NCI-H510A (cell line): ENCODE results near the gene KRTAP24-1.

Source experiments
- DNase-seq: peaks from one replicate; lab custom pipeline; 2025; lab: John Stamatoyannopoulos, UW

The KRTAP24-1 gene

GRCh38 chr21:30234050-30234449, 48.7 kb downstream of the KRTAP24-1 start:
- DNase-seq: no peak

GRCh38 chr21:30233228-30234020, 49.3 kb downstream of the KRTAP24-1 start:
- no peak for DNase-seq

GRCh38 chr21:30232011-30232410, 50.7 kb downstream of the KRTAP24-1 start:
- DNase-seq: no peak
